Glutamatergic neuron (in vitro differentiated cells): ENCODE data around the gene ZHX3. TPM values are rescaled to one million over a fixed set of nuclear protein-coding genes. Genes with fewer than 3 reads are reported as not detected.

ENCODE experiments used
- DNase-seq: peaks from one replicate; pipeline ENCODE4 v3.0.0; 2022
- H3K27ac Mint-ChIP-seq: one replicate; pipeline ENCODE4 v1.8.0; 2020; ENCODE audit warnings: mild to moderate bottlenecking, mixed read lengths, inconsistent platforms; ENCODE audit not compliant: unreplicated experiment
- H3K27me3 Mint-ChIP-seq: one replicate; pipeline ENCODE4 v1.8.0; 2020; ENCODE audit warnings: mild to moderate bottlenecking, moderate library complexity, mixed read lengths, inconsistent platforms; ENCODE audit not compliant: unreplicated experiment
- H3K36me3 Mint-ChIP-seq: one replicate; pipeline ENCODE4 v1.8.0; 2020; ENCODE audit warnings: mild to moderate bottlenecking, mixed read lengths, inconsistent platforms; ENCODE audit not compliant: unreplicated experiment
- H3K4me1 Mint-ChIP-seq: one replicate; pipeline ENCODE4 v1.8.0; 2020; ENCODE audit warnings: mild to moderate bottlenecking, low read depth, mixed read lengths, inconsistent platforms; ENCODE audit not compliant: unreplicated experiment
- H3K4me3 Mint-ChIP-seq: one replicate; pipeline ENCODE4 v1.8.0; 2020; ENCODE audit warnings: mild to moderate bottlenecking, mixed read lengths, inconsistent platforms; ENCODE audit not compliant: unreplicated experiment
- H3K9me3 Mint-ChIP-seq: one replicate; pipeline ENCODE4 v1.8.0; 2020; ENCODE audit warnings: mild to moderate bottlenecking, moderate library complexity, mixed read lengths, inconsistent platforms; ENCODE audit not compliant: unreplicated experiment
- CTCF ChIP-seq: fragments of 200-600 bp; sonication (generic); IDR thresholded peaks from one replicate; pipeline ENCODE4 v1.5.0; 2021; ENCODE audit not compliant: partially characterized antibody, unreplicated experiment
- total RNA-seq: library from RNA; stranded (reverse); fragmentation: NEBNext Ultra II Directional; extraction: Animal tissue kit (Norgen Biotek cat#: 25700); gene quantifications from one replicate; pipeline ENCODE4 v1.2.1, GENCODE V29; 2021; ENCODE audit not compliant: unreplicated experiment

The ZHX3 gene
- total RNA-seq, 1 donor from 2014 or later: 40.5 TPM

DNA sequence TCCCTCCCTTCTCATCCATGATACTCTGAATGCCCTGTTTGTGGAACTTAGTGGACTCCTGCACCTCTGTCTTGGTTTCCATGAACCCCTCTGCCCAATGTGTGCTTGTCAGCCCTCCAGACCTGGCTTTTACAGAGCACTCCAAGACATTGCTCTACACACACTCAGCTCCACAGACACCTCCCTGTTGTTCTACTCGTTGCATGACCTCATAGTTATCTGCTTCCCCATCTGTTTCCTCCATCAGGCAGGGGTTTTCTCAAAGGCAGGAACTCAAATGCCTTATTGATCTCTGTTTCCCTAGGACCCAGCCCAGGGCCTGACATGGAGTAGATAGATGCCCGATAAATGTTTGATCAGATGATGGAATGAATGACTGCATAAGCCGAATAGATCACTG lies 166.9 kb downstream of the ZHX3 start:
- DNase-seq: no peak
- peaks cover 46% of the 10 kb centered on the region for H3K4me1 Mint-ChIP-seq
- H3K9me3 Mint-ChIP-seq: peaks cover 10% of the 10 kb centered on the region
- H3K36me3 Mint-ChIP-seq: peaks cover 12% of the 10 kb centered on the region
- peak overlapping the region; percentile 82 for H3K4me3 Mint-ChIP-seq
- peaks cover 24% of the 10 kb centered on the region for H3K27me3 Mint-ChIP-seq
- TF ChIP-seq CTCF: no peak
- peak overlapping the region; percentile 95 for H3K27ac Mint-ChIP-seq

- Mint-ChIP-seq H3K27me3 (peaks cover 21% of the 10 kb centered on the region), H3K4me1 (peaks cover 39% of the 10 kb centered on the region), H3K36me3 (peaks cover 12% of the 10 kb centered on the region), H3K27ac (peak overlapping the region; percentile 73), H3K4me3 (no peak overlapping the region), H3K9me3 (peaks cover 8% of the 10 kb centered on the region)
- TF ChIP-seq CTCF: no peak
- no peak for DNase-seq
Observed at GRCh38 chr20:41148942-41149341, 168.6 kb downstream of the ZHX3 start.

- Mint-ChIP-seq H3K27ac (no peak overlapping the region), H3K4me3 (no peak overlapping the region)
Observed at GRCh38 chr20:41147767-41148191, 169.8 kb downstream of the ZHX3 start.

GRCh38 chr20:41145821-41146620 lies 171.5 kb downstream of the ZHX3 start:
- peaks cover 7% of the 10 kb centered on the region for H3K36me3 Mint-ChIP-seq
- H3K27me3 Mint-ChIP-seq: peaks cover 17% of the 10 kb centered on the region
- H3K27ac Mint-ChIP-seq: no peak overlapping the region
- H3K4me1 Mint-ChIP-seq: peaks cover 46% of the 10 kb centered on the region
- DNase-seq: no peak
- no peak for TF ChIP-seq CTCF
- no peak overlapping the region for H3K4me3 Mint-ChIP-seq
- peaks cover 8% of the 10 kb centered on the region for H3K9me3 Mint-ChIP-seq

More at GRCh38 chr20:41147767-41148191, 169.8 kb downstream of the ZHX3 start:
- H3K4me1 Mint-ChIP-seq: peaks cover 43% of the 10 kb centered on the region
- TF ChIP-seq CTCF: no peak
- H3K9me3 Mint-ChIP-seq: peaks cover 8% of the 10 kb centered on the region
- H3K36me3 Mint-ChIP-seq: peaks cover 12% of the 10 kb centered on the region
- no peak for DNase-seq
- H3K27me3 Mint-ChIP-seq: peaks cover 23% of the 10 kb centered on the region

GRCh38 chr20:41145317-41145716 lies 172.2 kb downstream of the ZHX3 start:
- no peak for DNase-seq
- Mint-ChIP-seq H3K36me3 (peaks cover 7% of the 10 kb centered on the region), H3K9me3 (peaks cover 7% of the 10 kb centered on the region), H3K27ac (no peak overlapping the region), H3K27me3 (peaks cover 12% of the 10 kb centered on the region), H3K4me1 (peaks cover 47% of the 10 kb centered on the region), H3K4me3 (no peak overlapping the region)
- TF ChIP-seq CTCF: no peak
